Heart left ventricle (tissue), 13 donors: ENCODE data around the gene SMAD4.

Source experiments
- POLR2A ChIP-seq, 2 donors: fragments of 450-650 bp; IDR thresholded peaks; one replicate each; pipeline ENCODE4 v1.6.1; 2017; ENCODE audit warnings: antibody characterized with exemption in 2 of 2, mild to moderate bottlenecking in 2 of 2, moderate library complexity in 2 of 2
- TF ChIP-seq, protein P1 (sequence below), 12 donors: fragments of 200-600 bp; sonication (generic) in 4 of 12; IDR thresholded peaks; one replicate each; pipeline versions ENCODE4 v1.5.0 to v1.8.0; 2018 to 2022; ENCODE audit warnings: antibody characterized with exemption in 12 of 12, mild to moderate bottlenecking in 5 of 12
- donor health status: ischemic (EF 13 %, LVEDD 7.1; RV severe dilation, severe dysfunction).
- donor health status: DM: no; HTN: yes; CAD: no.
- donor health status: DM: no; HTN: no; CAD: no.
- donor health status: ischemic (EF 25% LVEDD 6.9; RV normal size, moderate dysfunction).
- donor health status: ischemic (EF 25% LVEDD 5.7; RV mildly dilated, moderate dysfunction).
- donor health status: ischemic (EF 35%, LVEDD 5.7; RV mildly dilated, moderate dysfunction).
- donor health status: nonischemic (EF 11% LVEDD 7.7; RV severe dilation, severe dysfunction).
- donor health status: DM: yes; HTN: yes; CAD: no.
- donor health status: PGD.
- donor health status: ischemic (EF 29% LVEDD 5.4; RV normal size, mild dysfunction).
- donor health status: nonischemic (EF 23%, LVEDD 6.1; RV moderate dilation, normal function).

DNA sequence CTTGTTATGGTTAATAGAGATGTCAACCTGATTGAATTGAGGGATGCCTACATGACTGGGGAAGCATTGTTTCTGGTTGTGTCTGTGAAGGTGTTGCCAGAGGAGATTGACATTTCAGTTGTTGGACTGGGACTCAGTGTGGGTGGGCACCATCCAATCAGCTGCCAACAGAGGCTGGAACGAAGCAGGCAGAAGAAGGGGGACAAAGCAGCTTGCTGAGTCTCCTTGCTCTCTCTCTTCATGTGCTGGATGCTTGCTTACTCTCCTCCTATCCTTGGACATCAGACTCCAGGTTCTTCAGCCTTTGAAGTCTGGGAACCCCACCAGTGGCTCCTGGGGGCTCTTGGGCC, 22.2 kb upstream of the SMAD4 start:
- TF ChIP-seq, protein P1, sequence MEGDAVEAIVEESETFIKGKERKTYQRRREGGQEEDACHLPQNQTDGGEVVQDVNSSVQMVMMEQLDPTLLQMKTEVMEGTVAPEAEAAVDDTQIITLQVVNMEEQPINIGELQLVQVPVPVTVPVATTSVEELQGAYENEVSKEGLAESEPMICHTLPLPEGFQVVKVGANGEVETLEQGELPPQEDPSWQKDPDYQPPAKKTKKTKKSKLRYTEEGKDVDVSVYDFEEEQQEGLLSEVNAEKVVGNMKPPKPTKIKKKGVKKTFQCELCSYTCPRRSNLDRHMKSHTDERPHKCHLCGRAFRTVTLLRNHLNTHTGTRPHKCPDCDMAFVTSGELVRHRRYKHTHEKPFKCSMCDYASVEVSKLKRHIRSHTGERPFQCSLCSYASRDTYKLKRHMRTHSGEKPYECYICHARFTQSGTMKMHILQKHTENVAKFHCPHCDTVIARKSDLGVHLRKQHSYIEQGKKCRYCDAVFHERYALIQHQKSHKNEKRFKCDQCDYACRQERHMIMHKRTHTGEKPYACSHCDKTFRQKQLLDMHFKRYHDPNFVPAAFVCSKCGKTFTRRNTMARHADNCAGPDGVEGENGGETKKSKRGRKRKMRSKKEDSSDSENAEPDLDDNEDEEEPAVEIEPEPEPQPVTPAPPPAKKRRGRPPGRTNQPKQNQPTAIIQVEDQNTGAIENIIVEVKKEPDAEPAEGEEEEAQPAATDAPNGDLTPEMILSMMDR (IDR thresholded peaks at IDR 0.05) = no peak
- TF ChIP-seq POLR2A (IDR thresholded peaks at IDR 0.05) = no peak
